Transverse colon (tissue), 4 donors: ENCODE data around the gene IMPDH1.

Source experiments
- EP300 ChIP-seq: sonication (generic); formaldehyde crosslinking; IDR thresholded peaks from one replicate; pipeline ENCODE4 v1.6.1; 2017; ENCODE audit warnings: antibody characterized with exemption, low read depth
- POLR2A ChIP-seq: fragments of 450-650 bp; IDR thresholded peaks from one replicate; pipeline ENCODE4 v1.6.1; 2016; ENCODE audit warnings: antibody characterized with exemption, mild to moderate bottlenecking, moderate library complexity
- POLR2AphosphoS5 ChIP-seq, 3 donors: sonication (generic); formaldehyde crosslinking; IDR thresholded peaks; one replicate each; pipeline ENCODE4 v1.6.1; 2016; ENCODE audit warnings: antibody characterized with exemption in 3 of 3
- TF ChIP-seq, protein P1 (sequence below), 5 experiments: fragments of 200-600 bp in 3 of 5; fragments of 450-650 bp in 2 of 5; sonication (generic) in 3 of 5; IDR thresholded peaks; 1 replicate in 2 of 5; 2 replicates in 3 of 5; pipeline ENCODE4 v1.5.1; 2016 to 2017; ENCODE audit warnings: antibody characterized with exemption in 5 of 5, inconsistent platforms in 3 of 5, mild to moderate bottlenecking in 2 of 5, moderate library complexity in 1 of 5

DNA sequence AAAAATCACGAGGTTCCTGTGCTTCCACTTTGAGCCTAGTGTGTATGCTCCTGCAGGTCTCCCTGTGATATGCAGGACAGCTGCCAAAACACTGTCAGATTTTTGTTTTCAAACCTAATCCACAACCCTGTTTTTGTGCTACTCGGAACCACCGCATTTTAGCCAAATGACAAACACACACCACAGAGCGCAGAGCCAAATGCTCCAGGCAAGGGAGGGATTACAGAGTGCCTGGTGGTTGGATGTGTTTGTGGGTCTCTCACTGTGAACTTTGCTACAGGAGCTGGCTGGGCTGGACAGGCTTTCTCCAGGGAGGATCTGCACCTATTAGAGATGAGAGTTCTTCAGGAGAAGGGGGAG, 60.3 kb downstream of the IMPDH1 start:
- TF ChIP-seq, protein P1, sequence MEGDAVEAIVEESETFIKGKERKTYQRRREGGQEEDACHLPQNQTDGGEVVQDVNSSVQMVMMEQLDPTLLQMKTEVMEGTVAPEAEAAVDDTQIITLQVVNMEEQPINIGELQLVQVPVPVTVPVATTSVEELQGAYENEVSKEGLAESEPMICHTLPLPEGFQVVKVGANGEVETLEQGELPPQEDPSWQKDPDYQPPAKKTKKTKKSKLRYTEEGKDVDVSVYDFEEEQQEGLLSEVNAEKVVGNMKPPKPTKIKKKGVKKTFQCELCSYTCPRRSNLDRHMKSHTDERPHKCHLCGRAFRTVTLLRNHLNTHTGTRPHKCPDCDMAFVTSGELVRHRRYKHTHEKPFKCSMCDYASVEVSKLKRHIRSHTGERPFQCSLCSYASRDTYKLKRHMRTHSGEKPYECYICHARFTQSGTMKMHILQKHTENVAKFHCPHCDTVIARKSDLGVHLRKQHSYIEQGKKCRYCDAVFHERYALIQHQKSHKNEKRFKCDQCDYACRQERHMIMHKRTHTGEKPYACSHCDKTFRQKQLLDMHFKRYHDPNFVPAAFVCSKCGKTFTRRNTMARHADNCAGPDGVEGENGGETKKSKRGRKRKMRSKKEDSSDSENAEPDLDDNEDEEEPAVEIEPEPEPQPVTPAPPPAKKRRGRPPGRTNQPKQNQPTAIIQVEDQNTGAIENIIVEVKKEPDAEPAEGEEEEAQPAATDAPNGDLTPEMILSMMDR (IDR thresholded peaks at IDR 0.05): no peak
- TF ChIP-seq POLR2A: no peak
- TF ChIP-seq EP300: no peak
- no peak for TF ChIP-seq POLR2AphosphoS5 (IDR thresholded peaks at IDR 0.05)
